SK-N-SH (cell line): ENCODE results near the gene HMOX2.

Experiments used
- ELF1 ChIP-seq: IDR thresholded peaks from 2 replicates; pipeline ENCODE4 v1.4.0; 2012
- GABPA ChIP-seq: IDR thresholded peaks from 2 replicates; pipeline ENCODE4 v1.4.0; 2012; ENCODE audit warnings: low read depth, mild to moderate bottlenecking
- RAD21 ChIP-seq: IDR thresholded peaks from 2 replicates; pipeline ENCODE4 v1.6.1; 2012; ENCODE audit warnings: mild to moderate bottlenecking, low read length

GRCh38 chr16:4486126-4486893, 10.1 kb downstream of the HMOX2 start:
- no peak for TF ChIP-seq ELF1
- no peak for TF ChIP-seq GABPA
- no peak for TF ChIP-seq RAD21
